Measurements from ENCODE around the gene IL20RB.

DNA sequence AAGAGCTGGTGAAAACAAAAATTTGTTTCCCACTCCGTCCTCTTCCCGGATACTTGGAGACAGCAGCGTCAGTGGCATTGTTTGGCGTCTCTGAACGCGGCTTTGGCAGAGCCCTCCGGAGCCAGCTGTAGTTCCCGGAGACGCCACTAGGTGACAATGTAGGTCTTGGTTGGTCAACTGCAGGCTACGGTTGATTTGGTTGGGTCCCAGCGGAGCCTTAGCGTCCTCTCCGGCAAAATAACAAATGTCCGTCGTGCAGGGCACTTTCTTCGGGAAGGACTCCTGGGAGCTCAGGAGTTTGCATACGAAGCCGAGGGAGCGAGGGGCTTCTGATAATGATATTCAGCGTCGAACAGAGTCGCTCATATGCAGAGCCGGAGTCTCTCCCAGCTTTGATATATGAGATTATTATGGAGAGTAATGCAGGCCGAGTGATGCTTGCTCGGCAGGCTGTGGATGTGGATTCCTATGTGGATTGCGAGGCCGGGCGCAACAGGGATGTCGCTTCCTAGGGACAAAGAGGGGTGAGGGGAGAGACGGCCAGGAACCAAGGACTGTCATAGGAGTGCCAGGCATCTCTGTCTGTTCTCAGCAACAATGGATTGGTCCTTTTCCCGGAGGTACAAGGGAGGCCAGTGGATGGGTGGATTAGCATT lies 74.8 kb downstream of the IL20RB start:
- TF ChIP-seq, protein P1, sequence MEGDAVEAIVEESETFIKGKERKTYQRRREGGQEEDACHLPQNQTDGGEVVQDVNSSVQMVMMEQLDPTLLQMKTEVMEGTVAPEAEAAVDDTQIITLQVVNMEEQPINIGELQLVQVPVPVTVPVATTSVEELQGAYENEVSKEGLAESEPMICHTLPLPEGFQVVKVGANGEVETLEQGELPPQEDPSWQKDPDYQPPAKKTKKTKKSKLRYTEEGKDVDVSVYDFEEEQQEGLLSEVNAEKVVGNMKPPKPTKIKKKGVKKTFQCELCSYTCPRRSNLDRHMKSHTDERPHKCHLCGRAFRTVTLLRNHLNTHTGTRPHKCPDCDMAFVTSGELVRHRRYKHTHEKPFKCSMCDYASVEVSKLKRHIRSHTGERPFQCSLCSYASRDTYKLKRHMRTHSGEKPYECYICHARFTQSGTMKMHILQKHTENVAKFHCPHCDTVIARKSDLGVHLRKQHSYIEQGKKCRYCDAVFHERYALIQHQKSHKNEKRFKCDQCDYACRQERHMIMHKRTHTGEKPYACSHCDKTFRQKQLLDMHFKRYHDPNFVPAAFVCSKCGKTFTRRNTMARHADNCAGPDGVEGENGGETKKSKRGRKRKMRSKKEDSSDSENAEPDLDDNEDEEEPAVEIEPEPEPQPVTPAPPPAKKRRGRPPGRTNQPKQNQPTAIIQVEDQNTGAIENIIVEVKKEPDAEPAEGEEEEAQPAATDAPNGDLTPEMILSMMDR (conservative IDR thresholded peaks at IDR 0.05; ENCODE audit: low read depth, low read length): peak; percentile 94
- no peak for TF ChIP-seq EZH2 (IDR thresholded peaks at IDR 0.05; ENCODE audit: borderline replicate concordance, low read depth, low read length, poor library complexity, severe bottlenecking)

All from A673 (cell line).